ENCODE data around the gene ZNF397.
"Not testable (repeated sequence)": the region's sequence is repeated elsewhere in the genome, so short reads cannot be mapped to it uniquely, and the experiment has no call there.

ZNF397 gene

GRCh38 chr18:35240664-35241447 lies at the start of gene ZNF397:
TSS of gene ZNF397 (plus strand) at chr18:35241034. CDS start at chr18:35242471, 1,437 bp downstream.
- DNase-seq = peak; percentile 93 to 99 (median 98)
- intact Hi-C loops (cut with DNase I) = loop anchor here (2.0 kb wide), 2 partner anchors 50 to 104 kb away; partner anchors contain the start of genes ZNF24 and ZSCAN30

DNA sequence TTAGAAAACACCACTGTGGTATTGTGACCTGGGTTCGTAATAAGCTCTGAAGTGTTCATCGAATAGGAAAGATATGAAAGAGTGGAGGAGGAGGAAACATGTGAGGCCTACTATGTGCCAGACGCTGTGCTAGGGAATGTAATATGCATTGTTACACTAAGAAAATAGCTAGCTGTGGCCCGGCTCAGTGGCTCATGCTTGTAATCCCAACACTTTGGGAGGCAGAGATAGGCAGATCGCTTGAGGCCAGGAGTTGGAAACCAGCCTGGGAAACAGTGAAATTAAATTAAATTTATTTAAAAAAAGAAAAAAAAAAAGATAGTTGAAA lies 49.2 kb upstream of the ZNF397 start:
- no peak for DNase-seq
- intact Hi-C loops (cut with DNase I) = no loop called here

DNA sequence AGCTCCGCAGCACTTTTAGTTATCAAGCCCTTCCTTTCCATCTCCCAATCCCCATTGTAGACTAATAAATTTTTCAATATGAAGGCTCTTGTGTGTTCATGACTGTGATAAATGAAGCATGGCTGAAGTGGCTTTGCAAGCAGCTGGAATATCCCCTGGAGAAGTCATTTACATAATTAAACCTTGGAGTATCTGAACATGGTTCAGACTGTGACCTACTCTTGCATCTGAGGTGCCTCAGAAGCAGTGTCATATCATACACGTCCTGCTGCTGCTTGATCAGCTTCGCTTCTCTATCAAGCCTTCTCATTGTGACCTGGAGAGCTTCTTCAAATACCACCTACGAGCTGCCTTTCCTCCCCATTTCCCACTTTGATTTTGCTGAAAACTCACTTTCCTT lies 48.4 kb upstream of the ZNF397 start:
- intact Hi-C loops (cut with DNase I) = no loop called here
- no peak for DNase-seq

DNA sequence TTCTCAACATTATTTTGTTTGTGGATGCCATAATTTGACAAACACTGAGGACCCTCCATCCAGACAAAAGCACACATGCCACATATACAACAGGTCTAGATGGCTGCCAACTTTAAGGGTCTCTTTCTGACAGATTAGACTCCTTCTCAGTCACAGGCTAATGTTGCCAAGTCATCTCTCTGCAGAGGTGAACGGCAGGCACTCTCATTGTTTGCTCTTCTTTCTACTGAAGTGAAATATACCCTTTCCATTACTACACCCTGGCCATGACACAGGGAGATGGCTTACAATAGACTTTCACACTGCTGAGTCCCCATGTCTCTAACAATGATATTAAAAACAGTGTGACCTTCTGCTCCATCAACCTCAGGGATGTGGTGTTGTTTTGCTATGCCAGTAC lies 47.5 kb upstream of the ZNF397 start:
- intact Hi-C loops (cut with DNase I) = no loop called here
- DNase-seq = no peak

DNA sequence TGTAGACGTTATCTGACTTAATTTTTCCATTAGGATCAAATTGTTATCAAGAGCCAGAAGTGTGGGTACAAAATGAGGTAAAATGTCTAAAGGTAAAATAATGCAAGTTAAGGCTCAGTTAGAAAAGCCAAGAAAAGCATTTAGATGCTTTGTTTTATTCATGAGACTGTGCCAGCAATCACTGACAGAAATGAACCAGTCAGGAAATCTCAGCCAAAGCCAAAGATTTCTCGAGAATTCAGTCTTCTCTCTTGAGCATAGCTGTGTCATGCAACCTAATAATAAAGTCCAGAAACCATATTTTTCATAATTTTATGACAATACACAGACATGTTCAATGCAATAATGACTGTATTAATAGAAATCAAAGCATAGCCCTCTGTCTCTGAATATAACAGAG lies 43.5 kb upstream of the ZNF397 start:
- no peak for DNase-seq
- intact Hi-C loops (cut with DNase I) = no loop called here

- no peak for DNase-seq
- intact Hi-C loops (cut with DNase I) = no loop called here
Measured at GRCh38 chr18:35201256-35201931, 39.4 kb upstream of the ZNF397 start.

GRCh38 chr18:35203067-35203466 lies 37.8 kb upstream of the ZNF397 start:
- DNase-seq = no peak
- intact Hi-C loops (cut with DNase I) = no loop called here

- intact Hi-C loops (cut with DNase I) = no loop called here
- DNase-seq = no peak
Measured at GRCh38 chr18:35205199-35205712, 35.6 kb upstream of the ZNF397 start.

DNA sequence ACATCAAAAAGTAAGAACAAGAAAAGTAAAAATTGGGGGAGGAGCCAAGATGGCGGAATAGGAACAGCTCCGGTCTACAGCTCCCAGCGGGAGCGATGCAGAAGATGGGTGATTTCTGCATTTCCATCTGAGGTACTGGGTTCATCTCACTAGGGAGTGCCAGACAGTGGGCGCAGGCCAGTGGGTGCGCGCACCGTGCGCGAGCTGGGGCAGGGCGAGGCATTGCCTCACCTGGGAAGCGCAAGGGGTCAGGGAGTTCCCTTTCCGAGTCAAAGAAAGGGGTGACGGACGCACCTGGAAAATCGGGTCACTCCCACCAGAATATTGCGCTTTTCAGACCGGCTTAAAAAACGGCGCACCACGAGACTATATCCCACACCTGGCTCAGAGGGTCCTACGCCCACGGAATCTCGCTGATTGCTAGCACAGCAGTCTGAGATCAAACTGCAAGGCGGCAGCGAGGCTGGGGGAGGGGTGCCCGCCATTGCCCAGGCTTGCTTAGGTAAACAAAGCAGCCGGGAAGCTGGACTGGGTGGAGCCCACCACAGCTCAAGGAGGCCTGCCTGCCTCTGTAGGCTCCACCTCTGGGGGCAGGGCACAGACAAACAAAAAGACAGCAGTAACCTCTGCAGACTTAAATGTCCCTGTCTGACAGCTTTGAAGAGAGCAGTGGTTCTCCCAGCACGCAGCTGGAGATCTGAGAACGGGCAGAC lies 34.9 kb upstream of the ZNF397 start:
- DNase-seq; intact Hi-C loops (cut with DNase I): not testable (repeated sequence)

DNA sequence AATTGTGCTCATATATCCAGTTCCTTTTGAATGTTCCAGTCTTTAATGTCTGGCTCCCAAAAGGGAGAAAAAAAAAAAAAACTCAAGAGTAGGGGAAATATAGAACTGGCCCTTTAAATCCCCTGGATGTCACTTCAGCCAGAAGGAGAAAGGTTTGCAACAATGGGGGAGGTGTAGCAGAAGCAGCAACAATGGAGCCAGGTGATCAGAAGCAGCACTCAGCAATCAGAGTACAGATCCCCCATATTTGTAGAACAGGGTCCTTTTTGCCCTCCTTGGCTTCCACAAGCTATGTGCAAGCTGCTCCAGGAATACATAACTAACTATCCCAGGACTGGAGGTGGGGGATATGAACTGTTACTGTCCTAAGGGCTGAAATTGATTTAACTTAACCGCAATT lies 25.8 kb upstream of the ZNF397 start:
- no peak for DNase-seq
- intact Hi-C loops (cut with DNase I) = no loop called here

DNA sequence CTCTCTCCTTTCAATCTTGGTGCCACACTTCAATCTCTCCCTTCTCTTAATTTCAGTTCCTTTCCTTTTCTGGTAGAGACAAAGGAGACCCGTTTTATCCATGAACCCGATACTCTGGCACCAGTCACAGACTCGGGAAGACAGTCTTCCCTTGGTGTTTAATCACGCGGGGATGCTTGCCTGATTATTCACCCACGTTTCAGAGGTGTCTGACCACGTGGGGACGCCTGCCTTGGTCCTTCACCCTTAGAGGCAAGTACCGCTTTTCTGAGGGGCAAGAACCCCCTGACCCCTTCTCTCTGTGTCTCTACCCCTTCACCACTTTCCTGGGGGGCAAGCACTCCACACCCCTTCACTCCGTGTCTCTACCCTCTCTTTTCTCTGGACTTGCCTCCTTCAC lies 24.2 kb upstream of the ZNF397 start:
- intact Hi-C loops (cut with DNase I); DNase-seq: not testable (repeated sequence)

DNA sequence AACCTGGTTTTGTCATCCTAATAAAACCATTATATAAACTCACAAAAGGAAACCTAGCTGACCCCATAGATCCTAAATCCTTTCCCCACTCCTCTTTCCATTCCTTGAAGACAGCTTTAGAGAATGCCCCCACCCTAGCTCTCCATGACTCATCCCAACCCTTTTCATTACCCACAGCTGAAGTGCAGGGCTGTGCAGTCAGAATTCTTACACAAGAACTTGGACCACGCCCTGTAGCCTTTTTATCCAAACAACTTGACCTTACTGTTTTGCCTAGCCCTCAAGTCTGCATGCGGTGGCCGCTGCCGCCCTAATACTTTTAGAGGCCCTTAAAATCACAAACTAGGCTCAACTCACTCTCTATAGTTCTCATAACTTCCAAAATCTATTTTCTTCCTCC lies 21.5 kb upstream of the ZNF397 start:
- DNase-seq; intact Hi-C loops (cut with DNase I): not testable (repeated sequence)

DNA sequence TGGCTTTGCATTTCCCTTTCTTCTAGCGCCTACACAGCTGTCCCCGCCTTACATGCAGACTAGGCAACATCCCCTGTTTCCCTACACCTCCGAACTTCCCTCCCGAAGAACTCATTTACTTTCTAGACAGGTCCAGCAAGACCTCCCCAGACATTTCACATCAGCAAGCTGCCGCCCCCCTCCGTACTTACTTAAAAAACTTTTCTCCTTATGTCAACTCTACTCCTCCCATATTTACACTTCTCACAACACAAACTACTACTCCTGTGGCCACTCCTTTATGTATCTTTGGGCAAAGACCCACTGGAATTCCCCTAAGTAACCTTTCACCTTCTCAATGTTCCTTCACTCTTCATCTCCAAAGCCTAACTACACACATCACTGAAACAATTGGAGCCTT lies 20.4 kb upstream of the ZNF397 start:
- DNase-seq = no peak
- intact Hi-C loops (cut with DNase I) = no loop called here

- intact Hi-C loops (cut with DNase I) = no loop called here
- no peak for DNase-seq
Measured at GRCh38 chr18:35223797-35224196, 17.0 kb upstream of the ZNF397 start.

DNA sequence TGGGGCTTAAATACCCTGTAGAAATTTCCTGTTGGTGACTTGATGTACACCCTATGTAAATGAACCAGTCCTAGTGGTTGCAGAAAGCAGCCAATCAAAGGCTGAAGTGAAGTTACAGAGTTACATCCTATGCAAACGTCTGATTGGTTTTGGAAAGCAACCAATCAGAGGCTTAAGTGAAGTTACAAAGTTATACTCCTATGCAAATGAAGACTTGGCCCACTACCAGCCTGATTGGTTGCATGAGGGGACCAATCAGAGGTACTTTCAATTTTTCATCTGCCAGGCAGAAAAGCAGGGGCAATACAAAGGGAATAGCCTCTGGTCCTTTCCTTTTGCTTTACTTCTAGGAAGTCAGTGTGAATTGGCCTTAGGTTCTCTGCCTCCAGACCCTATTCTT lies 13.6 kb upstream of the ZNF397 start:
- no peak for DNase-seq

GRCh38 chr18:35231052-35231451 lies 9.8 kb upstream of the ZNF397 start:
- intact Hi-C loops (cut with DNase I) = no loop called here
- peak; percentile 42 to 96 (median 88) for DNase-seq

More for the DNA sequence above, 13.6 kb upstream of the ZNF397 start:
- intact Hi-C loops (cut with DNase I) = no loop called here

DNA sequence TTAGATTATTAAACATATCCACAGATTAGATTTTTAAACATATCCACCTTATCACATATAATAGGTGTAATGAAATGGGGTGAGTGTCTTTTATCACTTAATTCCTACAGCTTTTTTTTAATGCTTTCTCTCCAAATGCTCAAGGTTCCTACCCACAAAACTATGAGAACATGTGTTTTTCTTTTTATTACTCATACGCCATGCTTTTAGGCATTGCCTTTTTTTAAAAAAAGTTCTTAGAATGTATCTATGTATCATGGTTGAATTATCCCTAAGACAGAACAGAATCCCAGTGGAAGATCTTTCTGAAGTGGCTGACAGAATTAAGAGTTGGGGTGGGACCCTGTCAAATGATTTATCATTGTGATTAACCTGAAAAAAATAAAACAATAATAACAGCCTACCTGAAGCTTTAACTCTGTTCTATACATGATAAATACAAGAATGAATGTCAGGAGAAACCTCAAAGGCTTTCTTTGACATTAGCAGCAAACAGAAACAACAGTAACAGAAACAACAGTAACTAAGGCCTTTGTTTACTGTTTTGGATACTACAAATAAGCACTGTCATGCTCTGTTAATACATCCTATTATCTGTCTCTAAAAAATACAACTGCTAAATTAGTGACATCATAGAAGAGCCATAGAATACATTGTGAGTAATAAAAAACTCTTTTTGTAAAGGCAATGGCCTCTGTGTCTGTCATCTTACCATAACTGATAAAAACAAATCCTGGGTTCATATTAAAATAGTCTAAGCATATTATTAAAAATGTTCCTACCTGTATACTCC lies 4.1 kb upstream of the ZNF397 start:
- no peak for DNase-seq
- intact Hi-C loops (cut with DNase I) = no loop called here

DNA sequence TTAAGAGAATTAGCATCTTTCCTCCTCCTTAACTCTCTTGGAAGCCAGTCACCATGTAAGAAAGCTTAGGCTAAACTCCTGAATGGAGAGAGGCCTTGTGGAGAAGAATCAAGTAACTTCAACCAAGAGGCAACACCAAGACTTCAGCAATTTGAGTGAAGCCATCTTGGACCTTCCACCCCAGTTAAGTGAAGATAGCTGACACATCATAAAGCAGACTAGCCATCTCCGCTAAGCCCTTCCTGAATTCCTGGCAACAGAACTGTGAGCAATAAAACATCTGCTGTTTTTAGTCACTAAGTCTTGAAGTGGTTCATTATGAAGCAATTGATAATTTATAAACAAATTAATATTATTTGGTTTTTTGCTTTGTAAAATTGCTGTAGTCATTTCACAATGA lies 1.5 kb upstream of the ZNF397 start:
- intact Hi-C loops (cut with DNase I) = no loop called here
- DNase-seq = no peak

DNA sequence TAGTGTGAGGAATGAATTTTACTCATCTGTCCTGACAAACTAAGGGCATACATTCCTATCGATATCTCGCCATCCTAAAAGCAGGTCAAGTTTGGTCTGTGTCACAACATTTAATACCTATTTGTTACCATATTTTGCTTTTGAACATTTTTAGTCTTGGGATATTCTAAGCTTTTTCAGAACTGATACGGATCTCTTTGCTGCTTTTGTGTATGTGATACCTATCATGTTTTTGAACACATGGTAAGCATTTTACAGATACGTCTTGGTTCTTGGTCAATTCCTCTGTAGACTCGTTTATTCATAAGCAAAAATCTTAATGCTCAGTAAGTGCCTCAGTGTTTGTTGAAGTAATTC lies 592 bp downstream of the ZNF397 start:
- no peak for DNase-seq
- intact Hi-C loops (cut with DNase I) = loop anchor here (2.0 kb wide), 2 partner anchors 49 to 103 kb away; partner anchors contain the start of genes ZNF24 and ZSCAN30

All from head of caudate nucleus (tissue), 42 donors.